ENCODE measurements around the gene TRAPPC11.

DNA sequence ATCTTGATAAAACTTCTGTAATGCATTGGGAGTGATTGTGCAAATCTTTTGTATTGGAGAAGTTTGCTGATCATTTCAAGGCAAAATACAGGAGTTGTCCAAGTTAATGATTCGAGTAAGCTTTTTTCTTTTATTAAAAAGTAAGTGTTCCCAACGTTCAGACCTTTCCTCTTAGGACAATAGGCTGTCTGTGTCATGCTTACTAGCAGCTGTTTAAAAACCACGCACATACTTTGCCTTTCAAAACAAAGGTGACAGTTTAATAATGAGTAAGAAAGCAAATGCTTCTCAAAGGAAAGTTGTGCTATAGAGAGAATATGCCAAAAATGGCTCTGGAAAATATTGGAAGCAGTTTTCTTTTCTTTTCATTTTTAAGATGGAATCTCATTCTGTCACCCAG lies 11.2 kb downstream of the TRAPPC11 start:
- TF ChIP-seq, protein P1, sequence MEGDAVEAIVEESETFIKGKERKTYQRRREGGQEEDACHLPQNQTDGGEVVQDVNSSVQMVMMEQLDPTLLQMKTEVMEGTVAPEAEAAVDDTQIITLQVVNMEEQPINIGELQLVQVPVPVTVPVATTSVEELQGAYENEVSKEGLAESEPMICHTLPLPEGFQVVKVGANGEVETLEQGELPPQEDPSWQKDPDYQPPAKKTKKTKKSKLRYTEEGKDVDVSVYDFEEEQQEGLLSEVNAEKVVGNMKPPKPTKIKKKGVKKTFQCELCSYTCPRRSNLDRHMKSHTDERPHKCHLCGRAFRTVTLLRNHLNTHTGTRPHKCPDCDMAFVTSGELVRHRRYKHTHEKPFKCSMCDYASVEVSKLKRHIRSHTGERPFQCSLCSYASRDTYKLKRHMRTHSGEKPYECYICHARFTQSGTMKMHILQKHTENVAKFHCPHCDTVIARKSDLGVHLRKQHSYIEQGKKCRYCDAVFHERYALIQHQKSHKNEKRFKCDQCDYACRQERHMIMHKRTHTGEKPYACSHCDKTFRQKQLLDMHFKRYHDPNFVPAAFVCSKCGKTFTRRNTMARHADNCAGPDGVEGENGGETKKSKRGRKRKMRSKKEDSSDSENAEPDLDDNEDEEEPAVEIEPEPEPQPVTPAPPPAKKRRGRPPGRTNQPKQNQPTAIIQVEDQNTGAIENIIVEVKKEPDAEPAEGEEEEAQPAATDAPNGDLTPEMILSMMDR (IDR thresholded peaks at IDR 0.05), result no peak
- TF ChIP-seq POLR2A (IDR thresholded peaks at IDR 0.05), result no peak
